Measurements from ENCODE around the gene PLXNA2.

PLXNA2 gene

GRCh38 chr1:208142590-208143382, 101.4 kb downstream of the PLXNA2 start:
- no peaks in the 10 kb centered on the region for H3K27me3 Mint-ChIP-seq
- no peak overlapping the region for H3K4me3 Mint-ChIP-seq
- no peak overlapping the region for H3K27ac Mint-ChIP-seq
- H3K4me1 Mint-ChIP-seq, result no peaks in the 10 kb centered on the region
- no peaks in the 10 kb centered on the region for H3K9me3 Mint-ChIP-seq
- DNase-seq (no peak), ATAC-seq (no peak)
- H3K36me3 Mint-ChIP-seq (ENCODE audit: low read depth), result no peaks in the 10 kb centered on the region

- ATAC-seq, result no peak
- H3K4me1 Mint-ChIP-seq, result no peaks in the 10 kb centered on the region
- DNase-seq, result no peak
- H3K36me3 Mint-ChIP-seq (ENCODE audit: low read depth), result no peaks in the 10 kb centered on the region
- no peaks in the 10 kb centered on the region for H3K9me3 Mint-ChIP-seq
- H3K27me3 Mint-ChIP-seq, result no peaks in the 10 kb centered on the region
- H3K27ac Mint-ChIP-seq, result no peak overlapping the region
- no peak overlapping the region for H3K4me3 Mint-ChIP-seq
Observed at GRCh38 chr1:208141610-208142192, 102.5 kb downstream of the PLXNA2 start.

- no peaks in the 10 kb centered on the region for H3K9me3 Mint-ChIP-seq
- H3K27ac Mint-ChIP-seq, result no peak overlapping the region
- no peak for DNase-seq
- ATAC-seq, result no peak
- H3K4me1 Mint-ChIP-seq, result no peaks in the 10 kb centered on the region
- H3K36me3 Mint-ChIP-seq (ENCODE audit: low read depth), result no peaks in the 10 kb centered on the region
- H3K27me3 Mint-ChIP-seq, result no peaks in the 10 kb centered on the region
- no peak overlapping the region for H3K4me3 Mint-ChIP-seq
Observed at GRCh38 chr1:208139434-208140045, 104.6 kb downstream of the PLXNA2 start.

DNA sequence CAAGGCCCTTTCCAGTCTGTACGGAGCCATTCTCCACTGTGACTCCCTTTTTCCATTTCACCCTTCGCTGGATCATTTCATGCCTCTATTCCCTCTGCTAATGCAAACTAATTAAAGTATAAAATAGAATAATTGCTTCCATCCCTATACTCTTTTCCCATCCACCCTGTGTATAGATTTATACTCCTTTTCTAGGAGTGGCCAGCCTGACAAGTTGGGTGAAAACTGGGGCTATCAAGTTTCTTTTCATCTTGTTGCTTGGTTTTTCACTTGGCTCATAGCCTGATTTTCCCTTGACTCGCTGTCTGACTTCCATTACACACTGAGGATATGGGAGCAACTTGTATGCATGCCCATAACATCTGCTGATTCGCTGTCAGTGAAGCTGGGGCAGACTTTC, 107.0 kb downstream of the PLXNA2 start:
- H3K4me3 Mint-ChIP-seq, result no peak overlapping the region
- H3K27me3 Mint-ChIP-seq, result no peaks in the 10 kb centered on the region
- no peak for DNase-seq
- ATAC-seq, result no peak
- H3K9me3 Mint-ChIP-seq, result no peaks in the 10 kb centered on the region
- no peak overlapping the region for H3K27ac Mint-ChIP-seq
- H3K4me1 Mint-ChIP-seq, result no peaks in the 10 kb centered on the region
- no peaks in the 10 kb centered on the region for H3K36me3 Mint-ChIP-seq (ENCODE audit: low read depth)

- Mint-ChIP-seq H3K4me1 (no peaks in the 10 kb centered on the region), H3K4me3 (no peak overlapping the region), H3K36me3 (ENCODE audit: low read depth) (no peaks in the 10 kb centered on the region), H3K27ac (no peak overlapping the region), H3K9me3 (no peaks in the 10 kb centered on the region), H3K27me3 (no peaks in the 10 kb centered on the region)
- no peak for ATAC-seq
- DNase-seq, result no peak
Observed at GRCh38 chr1:208136459-208137182, 107.6 kb downstream of the PLXNA2 start.

DNA sequence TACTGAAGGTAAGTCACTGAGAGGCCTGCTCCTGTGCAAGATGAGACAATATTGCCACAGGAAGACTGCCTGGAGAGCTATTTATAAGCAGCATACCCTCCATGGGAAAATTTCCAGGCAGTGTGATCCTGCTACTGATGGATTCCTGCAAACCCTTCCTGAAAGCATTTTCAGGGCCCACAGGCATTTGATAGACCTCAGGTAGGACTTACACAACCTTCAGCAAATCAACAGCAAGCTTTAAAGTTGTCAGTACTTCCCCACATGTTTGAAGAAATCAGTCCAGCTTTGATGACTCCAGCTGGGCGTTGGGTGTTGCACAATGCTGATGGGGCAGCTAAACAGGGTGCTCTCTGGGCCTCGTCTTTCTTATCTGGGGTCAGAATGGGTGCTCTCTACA, 108.8 kb downstream of the PLXNA2 start:
- no peak for DNase-seq
- no peak overlapping the region for H3K27ac Mint-ChIP-seq
- H3K36me3 Mint-ChIP-seq (ENCODE audit: low read depth), result no peaks in the 10 kb centered on the region
- H3K4me1 Mint-ChIP-seq, result no peaks in the 10 kb centered on the region
- H3K9me3 Mint-ChIP-seq, result no peaks in the 10 kb centered on the region
- no peak overlapping the region for H3K4me3 Mint-ChIP-seq
- ATAC-seq, result no peak
- peaks cover 4% of the 10 kb centered on the region for H3K27me3 Mint-ChIP-seq

DNA sequence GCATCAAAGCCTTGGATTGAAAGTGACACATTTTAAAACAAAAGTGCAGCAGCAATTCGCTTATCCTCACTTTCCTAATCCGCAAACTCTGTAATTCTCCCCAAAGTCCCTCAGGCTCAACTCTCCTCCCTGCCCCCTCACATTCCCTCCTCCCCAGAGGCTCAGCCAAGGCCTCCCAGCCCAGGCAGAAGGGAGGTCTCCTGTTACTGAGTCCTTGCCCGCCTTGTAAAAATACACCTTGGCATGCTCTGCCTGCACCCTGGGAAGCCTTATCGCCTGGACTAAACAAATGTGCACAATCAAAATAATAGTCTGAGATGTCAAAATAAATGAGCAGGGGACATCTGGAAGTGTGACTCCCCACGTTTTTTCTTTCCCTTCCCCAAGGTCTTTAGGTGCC, 109.7 kb downstream of the PLXNA2 start:
- DNase-seq (no peak), ATAC-seq (no peak)
- Mint-ChIP-seq H3K4me3 (no peak overlapping the region), H3K27ac (no peak overlapping the region), H3K4me1 (no peaks in the 10 kb centered on the region), H3K36me3 (ENCODE audit: low read depth) (no peaks in the 10 kb centered on the region), H3K9me3 (no peaks in the 10 kb centered on the region), H3K27me3 (peaks cover 7% of the 10 kb centered on the region)

DNA sequence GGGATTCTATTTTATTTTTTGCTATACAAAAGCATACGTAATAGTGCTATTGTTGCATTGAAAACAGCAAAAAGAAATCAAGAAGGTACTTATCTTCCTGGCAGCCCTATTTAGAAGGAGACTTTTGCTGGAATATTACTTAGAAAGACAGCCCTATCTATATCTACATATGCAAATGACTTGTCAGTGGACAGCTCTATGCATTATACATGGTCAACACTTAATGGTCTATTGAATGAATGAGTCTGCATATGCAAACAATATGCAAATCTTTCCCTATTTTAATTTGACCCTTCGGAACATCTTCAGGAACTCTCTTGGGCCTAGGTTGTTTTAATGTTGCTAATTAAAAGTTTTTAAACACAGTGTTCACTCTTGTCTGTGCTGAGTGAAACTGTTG, 110.8 kb downstream of the PLXNA2 start:
- ATAC-seq (no peak), DNase-seq (no peak)
- Mint-ChIP-seq H3K36me3 (ENCODE audit: low read depth) (no peaks in the 10 kb centered on the region), H3K9me3 (no peaks in the 10 kb centered on the region), H3K27ac (no peak overlapping the region), H3K4me3 (no peak overlapping the region), H3K27me3 (peaks cover 7% of the 10 kb centered on the region), H3K4me1 (no peaks in the 10 kb centered on the region)

DNA sequence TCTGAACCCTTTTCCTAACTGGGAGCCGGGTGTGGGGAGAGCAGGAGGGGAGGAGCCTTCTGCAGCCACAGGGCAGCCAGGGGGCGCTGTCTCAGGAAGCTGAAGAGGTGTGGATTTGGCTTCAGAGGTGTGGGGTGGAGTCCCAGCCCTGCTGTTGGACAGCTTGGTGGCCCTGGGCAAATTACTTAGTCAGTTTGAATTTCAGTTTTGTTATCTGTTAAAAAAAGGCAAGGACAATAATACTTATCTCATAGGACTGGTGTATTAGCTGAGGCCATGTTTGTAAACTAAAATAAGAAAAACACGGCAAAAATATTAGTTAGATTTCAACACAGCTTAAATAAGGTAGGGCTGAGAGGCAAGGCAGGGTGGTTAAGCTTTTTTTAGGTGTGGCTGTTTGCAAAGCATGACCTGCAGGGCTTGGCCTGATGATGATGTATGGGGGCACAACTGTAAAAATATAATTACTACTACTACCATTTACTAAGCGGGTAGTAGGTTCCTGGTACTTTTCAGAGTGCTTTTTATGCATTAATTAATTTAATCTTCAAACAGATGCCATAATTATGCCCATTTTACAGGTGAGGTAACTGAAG, 111.8 kb downstream of the PLXNA2 start:
- peak; percentile 77 for DNase-seq
- peak; percentile 73 for ATAC-seq
- Mint-ChIP-seq H3K36me3 (ENCODE audit: low read depth) (no peaks in the 10 kb centered on the region), H3K4me1 (no peaks in the 10 kb centered on the region), H3K27me3 (peaks cover 7% of the 10 kb centered on the region), H3K27ac (no peak overlapping the region), H3K9me3 (no peaks in the 10 kb centered on the region), H3K4me3 (no peak overlapping the region)

GRCh38 chr1:208131621-208132286, 112.4 kb downstream of the PLXNA2 start:
- H3K4me3 Mint-ChIP-seq, result no peak overlapping the region
- H3K27ac Mint-ChIP-seq, result no peak overlapping the region
- DNase-seq (no peak), ATAC-seq (peak; percentile 18)
- peaks cover 7% of the 10 kb centered on the region for H3K27me3 Mint-ChIP-seq
- H3K4me1 Mint-ChIP-seq, result no peaks in the 10 kb centered on the region
- H3K36me3 Mint-ChIP-seq (ENCODE audit: low read depth), result no peaks in the 10 kb centered on the region
- H3K9me3 Mint-ChIP-seq, result no peaks in the 10 kb centered on the region

DNA sequence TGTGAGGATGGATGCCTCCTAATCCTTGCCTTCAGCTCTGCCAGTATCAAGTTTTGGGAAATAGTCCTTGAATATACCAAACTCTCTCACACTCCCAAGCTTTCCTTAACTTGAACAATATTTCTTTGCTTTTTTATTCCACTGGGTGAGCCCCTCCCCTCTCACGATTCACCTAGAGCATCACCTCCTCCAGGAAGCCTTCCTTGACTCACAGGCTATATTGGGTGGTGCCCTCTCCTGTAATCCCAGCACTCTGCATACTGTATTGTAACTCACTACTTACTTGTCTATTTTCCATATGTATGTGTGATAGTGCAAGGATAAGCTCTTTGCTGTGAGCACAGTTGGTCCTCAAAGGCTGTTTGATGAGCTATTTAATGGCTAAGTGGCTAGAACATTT, 114.7 kb downstream of the PLXNA2 start:
- no peak for ATAC-seq

DNA sequence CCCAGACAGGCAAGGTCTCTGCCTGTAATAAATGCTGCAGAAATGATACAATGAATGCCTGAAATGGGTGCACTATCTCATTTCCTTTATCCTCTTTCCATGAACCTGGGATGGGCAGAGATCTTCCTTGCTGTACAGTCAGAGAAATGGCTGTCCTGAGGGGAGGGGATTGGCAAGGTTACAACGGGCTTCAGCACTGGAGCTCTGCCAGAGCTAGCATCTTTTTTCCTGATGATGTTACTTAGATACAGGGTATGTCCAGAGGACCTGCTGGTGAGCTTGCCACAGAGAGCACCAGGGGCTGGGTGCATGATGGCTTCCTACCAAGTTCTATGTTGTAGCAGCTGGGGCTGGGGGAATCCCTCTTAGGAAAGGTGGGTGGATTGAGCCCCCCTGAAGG, 115.1 kb downstream of the PLXNA2 start:
- H3K27me3 Mint-ChIP-seq, result peaks cover 7% of the 10 kb centered on the region
- H3K27ac Mint-ChIP-seq, result no peak overlapping the region
- H3K4me3 Mint-ChIP-seq, result no peak overlapping the region
- no peak for DNase-seq
- no peak for ATAC-seq
- no peaks in the 10 kb centered on the region for H3K9me3 Mint-ChIP-seq
- no peaks in the 10 kb centered on the region for H3K36me3 Mint-ChIP-seq (ENCODE audit: low read depth)
- no peaks in the 10 kb centered on the region for H3K4me1 Mint-ChIP-seq

More for the DNA sequence above, 114.7 kb downstream of the PLXNA2 start:
- no peaks in the 10 kb centered on the region for H3K9me3 Mint-ChIP-seq
- H3K4me3 Mint-ChIP-seq, result no peak overlapping the region
- no peaks in the 10 kb centered on the region for H3K4me1 Mint-ChIP-seq
- H3K27me3 Mint-ChIP-seq, result peaks cover 7% of the 10 kb centered on the region
- no peak for DNase-seq
- no peaks in the 10 kb centered on the region for H3K36me3 Mint-ChIP-seq (ENCODE audit: low read depth)
- no peak overlapping the region for H3K27ac Mint-ChIP-seq

DNA sequence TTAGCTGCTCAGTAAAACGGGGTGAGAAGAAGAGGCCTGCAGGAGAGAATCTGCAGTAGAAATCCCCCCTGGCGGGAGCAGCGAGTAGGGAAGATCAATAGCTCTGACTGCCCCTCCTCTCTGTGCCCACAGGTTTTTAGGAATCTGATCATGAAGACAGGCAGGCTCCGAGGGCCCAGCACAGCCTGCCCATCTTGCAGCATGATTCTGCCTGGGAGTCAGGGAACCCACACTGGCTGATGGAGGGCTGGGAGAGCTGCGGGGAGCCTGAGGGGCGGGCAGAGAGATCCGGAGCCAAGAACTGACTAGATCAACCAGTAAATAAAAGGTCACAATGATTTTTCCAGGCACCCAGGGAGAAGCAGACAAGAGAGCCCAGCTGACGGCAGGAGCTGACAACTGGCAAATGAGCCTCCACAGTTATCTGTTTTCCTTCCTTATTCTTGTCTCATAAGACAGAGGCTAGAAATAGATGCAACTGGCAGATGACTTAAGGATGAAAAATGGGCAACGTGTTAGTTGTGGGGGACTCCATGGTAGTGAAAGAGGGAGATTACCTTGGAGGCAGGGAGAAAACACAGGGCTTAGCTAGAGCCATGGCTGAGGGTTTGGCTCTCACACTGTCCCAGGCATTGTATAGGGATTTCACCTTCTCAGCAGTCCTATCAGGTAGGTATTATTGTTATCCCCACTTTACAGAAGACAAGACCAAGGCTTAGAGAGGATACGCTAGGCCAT, 116.2 kb downstream of the PLXNA2 start:
- H3K27me3 Mint-ChIP-seq, result peaks cover 7% of the 10 kb centered on the region
- H3K4me1 Mint-ChIP-seq, result no peaks in the 10 kb centered on the region
- ATAC-seq (no peak), DNase-seq (no peak)
- no peaks in the 10 kb centered on the region for H3K9me3 Mint-ChIP-seq
- H3K27ac Mint-ChIP-seq, result no peak overlapping the region
- H3K4me3 Mint-ChIP-seq, result no peak overlapping the region
- H3K36me3 Mint-ChIP-seq (ENCODE audit: low read depth), result no peaks in the 10 kb centered on the region
